DMS53 treated with DMSO at 0.1 percent for 48 hours (cell line): ENCODE data around the gene TBC1D22A.
"Not testable (repeated sequence)": the region's sequence is repeated elsewhere in the genome, so short reads cannot be mapped to it uniquely, and the experiment has no call there.

Experiments
- DNase-seq: peaks from one replicate; lab custom pipeline; 2025; ENCODE audit not compliant: unreplicated experiment; lab: John Stamatoyannopoulos, UW

Gene TBC1D22A

GRCh38 chr22:46810856-46811786 is 48.7 kb downstream of the TBC1D22A start:
- no peak for DNase-seq

GRCh38 chr22:46812034-46812605 is 49.7 kb downstream of the TBC1D22A start:
- no peak for DNase-seq

- DNase-seq, result no peak
Observed at GRCh38 chr22:46812788-46813187, 50.3 kb downstream of the TBC1D22A start.

DNA sequence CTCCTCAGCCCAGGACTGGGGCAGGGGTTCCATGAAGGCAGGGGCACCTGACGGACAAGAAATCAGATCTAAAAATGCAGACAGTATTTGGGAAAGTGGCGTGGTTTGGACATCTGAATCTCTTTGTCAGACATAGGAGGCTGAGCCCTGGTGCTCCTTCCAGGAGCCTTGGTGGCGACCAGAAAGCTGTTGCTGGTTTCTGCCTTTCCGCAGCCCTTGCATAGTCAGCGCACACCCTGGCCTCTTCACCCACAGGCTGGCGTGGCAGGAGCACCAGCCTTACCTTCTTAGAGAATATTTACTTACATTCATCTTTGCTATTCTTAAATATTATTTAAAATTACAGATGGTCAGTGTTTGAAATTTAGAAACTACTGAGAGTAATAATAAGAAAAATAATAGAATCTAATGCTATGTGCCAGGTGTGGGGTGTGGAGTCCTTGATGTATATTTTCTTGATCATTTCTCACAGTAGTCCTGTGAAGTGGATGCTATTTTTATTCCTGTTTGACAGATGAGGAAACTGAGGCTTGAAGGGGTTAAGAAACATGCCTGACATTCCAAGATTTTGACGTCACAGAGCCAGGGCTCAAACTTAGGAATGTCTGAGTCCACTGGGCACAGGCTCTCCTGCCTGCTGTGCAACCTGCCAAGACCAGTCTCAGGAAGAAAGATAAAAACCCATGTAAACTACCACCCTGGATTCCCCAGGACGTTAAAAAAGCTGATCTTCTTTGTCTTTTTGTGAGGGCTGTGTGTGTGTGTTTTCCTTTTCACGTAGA is 51.6 kb downstream of the TBC1D22A start:
- DNase-seq, result no peak

DNA sequence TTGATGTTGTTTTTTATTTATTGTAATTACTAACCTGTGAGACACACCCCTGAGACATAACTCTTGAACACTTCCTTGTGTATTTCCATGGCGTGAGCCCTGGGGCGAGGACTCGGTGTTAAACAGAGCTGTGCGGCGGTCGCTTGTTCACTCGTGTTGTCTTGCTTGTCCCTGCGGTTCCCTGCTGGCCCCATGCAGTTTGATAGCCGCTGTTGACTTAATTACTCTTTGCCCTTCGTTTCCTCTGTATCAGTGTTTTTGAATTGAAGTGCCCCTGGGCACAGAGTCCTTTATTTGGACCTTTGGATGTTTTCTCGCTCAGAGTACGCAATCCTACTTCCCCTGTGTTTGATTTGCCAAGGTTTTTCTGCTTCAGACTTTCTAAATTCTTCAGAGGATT is 52.7 kb downstream of the TBC1D22A start:
- DNase-seq, result no peak

- DNase-seq, result no peak
Observed at GRCh38 chr22:46815559-46815895, 53.1 kb downstream of the TBC1D22A start.

- DNase-seq, result no peak
Observed at GRCh38 chr22:46815896-46816731, 53.7 kb downstream of the TBC1D22A start.

GRCh38 chr22:46817390-46817789 is 54.9 kb downstream of the TBC1D22A start:
- DNase-seq, result not testable (repeated sequence)

DNA sequence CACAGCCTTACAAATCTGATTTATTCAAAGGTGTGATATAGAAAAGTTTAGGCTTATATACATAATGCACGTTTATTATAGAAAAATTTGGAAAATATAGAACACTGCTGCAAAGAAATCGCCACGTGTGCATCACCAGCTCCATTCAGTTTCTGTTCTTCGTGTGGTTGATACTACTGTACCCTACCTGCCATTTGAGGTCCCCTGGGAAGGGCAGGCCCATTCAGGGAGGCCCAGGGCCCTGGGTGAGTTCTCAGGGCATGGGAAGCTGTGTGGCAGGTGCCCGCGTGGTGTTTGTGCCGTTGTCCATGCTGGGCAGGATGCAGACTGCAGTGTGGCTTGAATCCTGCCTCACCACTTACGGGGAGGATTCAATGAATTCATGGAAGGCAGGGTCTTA is 60.8 kb downstream of the TBC1D22A start:
- no peak for DNase-seq

DNA sequence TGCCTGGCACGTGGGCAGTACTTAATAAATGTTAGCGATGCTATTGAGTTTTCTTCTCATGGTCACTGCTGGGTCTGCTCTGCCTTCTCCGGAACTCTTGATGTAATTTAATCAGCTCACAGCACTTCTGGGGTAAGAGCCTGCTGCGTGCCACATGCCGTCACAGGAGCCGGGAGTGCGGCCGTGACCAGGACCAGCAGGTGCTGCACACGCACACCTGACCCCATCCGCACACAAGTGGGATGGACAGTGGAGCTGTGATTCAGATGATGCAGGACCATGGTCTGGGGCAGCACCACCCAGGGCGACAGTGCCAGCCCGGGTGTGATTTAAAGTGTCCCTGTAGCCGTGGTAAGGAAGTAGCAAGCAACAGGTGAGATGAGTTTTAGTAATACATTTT is 61.2 kb downstream of the TBC1D22A start:
- DNase-seq, result no peak

GRCh38 chr22:46824344-46824909 is 62.0 kb downstream of the TBC1D22A start:
- no peak for DNase-seq

DNA sequence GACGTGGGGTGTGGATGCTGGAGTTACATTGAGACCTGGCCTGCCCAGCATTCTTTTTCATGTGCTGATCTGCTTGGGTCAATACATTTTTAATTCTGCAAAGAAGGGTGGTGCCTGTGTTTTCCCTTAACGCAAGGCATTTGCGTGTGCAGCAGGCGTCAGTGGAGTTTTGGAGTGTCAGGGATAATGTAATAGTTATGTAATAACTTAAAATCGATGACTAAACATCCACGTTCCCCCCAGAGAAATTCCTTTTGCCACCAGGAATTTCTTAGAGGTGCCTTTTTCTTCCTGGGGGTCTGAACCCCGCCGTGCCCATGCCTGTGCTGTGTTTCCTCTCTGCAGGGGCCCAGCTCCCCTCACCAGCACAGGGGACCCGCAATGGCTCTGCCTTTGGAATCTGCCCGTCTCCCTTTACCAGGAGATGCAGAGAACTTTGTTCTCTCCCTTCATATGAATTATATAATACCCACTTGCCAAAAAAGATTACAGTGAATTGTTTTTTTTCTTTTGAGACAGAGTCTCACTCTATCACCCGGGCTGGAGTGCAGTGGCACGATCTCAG is 62.6 kb downstream of the TBC1D22A start:
- no peak for DNase-seq

GRCh38 chr22:46826438-46827135 is 64.1 kb downstream of the TBC1D22A start:
- no peak for DNase-seq

DNA sequence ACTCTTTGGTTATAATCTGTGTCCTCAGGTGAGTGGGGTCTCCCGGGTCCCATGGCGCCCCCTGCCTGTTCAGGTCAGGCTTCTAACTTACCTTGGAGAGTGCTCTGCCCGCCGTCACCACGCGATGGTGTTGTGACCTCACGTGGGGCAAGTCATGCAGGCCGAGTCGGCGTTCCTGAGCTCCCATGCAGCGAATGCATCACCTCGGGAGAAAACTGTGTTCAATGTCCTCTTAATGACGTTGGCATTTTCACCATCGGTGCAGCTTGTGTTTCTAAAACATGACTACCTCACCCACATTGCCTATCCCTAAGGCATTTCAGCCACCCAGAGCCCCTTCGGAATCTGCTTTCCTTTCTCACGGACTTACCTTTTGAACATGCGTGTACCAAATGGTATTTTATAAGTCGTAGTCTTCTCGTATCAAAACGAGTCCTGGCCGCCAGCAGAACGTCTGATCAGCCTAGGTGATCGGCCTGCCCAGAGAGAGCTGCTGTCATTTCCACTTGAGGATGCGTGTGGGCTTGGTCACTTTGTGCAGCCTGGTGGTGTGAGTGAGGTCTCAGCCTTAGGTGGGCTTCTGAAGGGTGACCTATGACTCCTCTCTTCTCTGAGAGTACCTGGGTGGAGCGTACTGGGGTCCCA is 64.8 kb downstream of the TBC1D22A start:
- no peak for DNase-seq

- DNase-seq, result no peak
Observed at GRCh38 chr22:46827781-46828180, 65.3 kb downstream of the TBC1D22A start.

DNA sequence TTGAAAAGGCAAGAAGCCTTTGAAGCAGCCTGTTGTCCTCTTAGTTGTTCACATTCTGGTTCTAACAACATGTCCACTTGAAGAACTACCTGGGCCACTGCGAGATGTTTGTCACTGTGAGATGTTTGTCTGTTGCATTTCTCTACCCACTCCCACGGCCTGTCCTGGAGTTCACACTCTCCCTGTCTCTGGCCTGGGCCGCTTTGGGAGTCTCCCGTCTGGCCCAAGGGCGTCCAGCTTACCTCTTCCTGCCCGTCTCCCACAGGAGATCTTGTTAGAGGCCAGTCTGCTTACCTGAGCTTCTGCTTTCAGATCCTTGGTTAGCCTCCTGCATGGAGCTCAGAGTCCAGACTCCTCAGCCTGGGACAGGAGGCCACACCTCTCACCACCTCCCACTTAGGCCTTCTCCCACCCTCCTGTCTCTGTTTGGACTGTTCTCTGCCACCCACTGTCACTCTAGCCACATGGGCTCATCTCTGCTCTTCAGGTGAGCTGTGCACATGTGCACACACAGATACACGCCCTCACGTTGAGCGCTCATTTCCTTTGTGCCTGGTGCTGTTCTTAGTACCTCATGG is 66.0 kb downstream of the TBC1D22A start:
- DNase-seq, result no peak

- no peak for DNase-seq
Observed at GRCh38 chr22:46829117-46829891, 66.9 kb downstream of the TBC1D22A start.
